SU-DHL-6 (cell line): Measurements from ENCODE around the gene CABLES2.

Source experiments
- H2AFZ ChIP-seq: fragments of 200-600 bp; sonication (generic); 2 replicates; pipeline ENCODE4 v1.6.1; 2014; ENCODE audit warnings: low read depth, mild to moderate bottlenecking, moderate library complexity, mixed read lengths, antibody characterized with exemption, low read length; ENCODE audit not compliant: severe bottlenecking
- H3F3A ChIP-seq: fragments of 200-600 bp; shearing (Covaris generic); 2 replicates; pipeline ENCODE4 v1.6.0; 2016; ENCODE audit warnings: antibody characterized with exemption, mild to moderate bottlenecking; ENCODE audit not compliant: insufficient read depth
- H3K27ac ChIP-seq: fragments of 200-600 bp; sonication (generic); 2 replicates; pipeline ENCODE4 v1.5.1; 2016; ENCODE audit warnings: low read depth, mild to moderate bottlenecking, low read length, moderate library complexity, mixed read lengths
- H3K27me3 ChIP-seq: fragments of 200-600 bp; sonication (generic), shearing (Covaris generic); 2 replicates; pipeline ENCODE4 v1.6.0; 2014; ENCODE audit warnings: mild to moderate bottlenecking, low read length
- H3K36me3 ChIP-seq: fragments of 200-600 bp; sonication (generic); 2 replicates; pipeline ENCODE4 v1.6.1; 2014; ENCODE audit warnings: mild to moderate bottlenecking, low read length, mixed read lengths
- H3K4me2 ChIP-seq: fragments of 300-600, 200-600 bp; shearing (Covaris generic), sonication (generic); 2 replicates; pipeline ENCODE4 v1.6.0; 2014; ENCODE audit warnings: low read length, low read depth, mild to moderate bottlenecking; ENCODE audit not compliant: poor library complexity, severe bottlenecking
- H3K4me3 ChIP-seq: fragments of 200-600 bp; sonication (generic); 2 replicates; pipeline ENCODE4 v1.5.1; 2014; ENCODE audit warnings: antibody characterized with exemption, low read length, mild to moderate bottlenecking, mixed read lengths; ENCODE audit not compliant: insufficient read depth, poor library complexity, severe bottlenecking
- H3K79me2 ChIP-seq: fragments of 200-600 bp; sonication (generic); 2 replicates; pipeline ENCODE4 v1.6.1; 2014; ENCODE audit warnings: mild to moderate bottlenecking, low read length, moderate library complexity; ENCODE audit not compliant: insufficient read depth
- H3K9ac ChIP-seq: fragments of 200-600 bp; sonication (generic); 2 replicates; pipeline ENCODE4 v1.7.0; 2014; ENCODE audit warnings: mild to moderate bottlenecking, low read length
- H3K9me2 ChIP-seq: fragments of 200-600 bp; sonication (generic); replicated peaks from 2 replicates; pipeline ENCODE4 v1.6.1; 2014; ENCODE audit warnings: low read length; ENCODE audit not compliant: insufficient read depth
- H3K9me3 ChIP-seq: fragments of 200-600 bp; sonication (generic); 2 replicates; pipeline ENCODE4 v1.6.1; 2014; ENCODE audit warnings: low read length, mixed read lengths; ENCODE audit not compliant: insufficient read depth
- H4K20me1 ChIP-seq: fragments of 200-600 bp; sonication (generic); 2 replicates; pipeline ENCODE4 v1.6.1; 2014; ENCODE audit warnings: low read depth, mild to moderate bottlenecking, antibody characterized with exemption, low read length, moderate library complexity, mixed read lengths
- EZH2phosphoT487 ChIP-seq: fragments of 200-600 bp; sonication (generic), shearing (Covaris generic); conservative IDR thresholded peaks from 2 replicates; pipeline ENCODE4 v1.6.1; 2018; ENCODE audit warnings: mild to moderate bottlenecking, antibody characterized with exemption, low read length, moderate library complexity, mixed read lengths
- TF ChIP-seq, protein P1 (sequence below): fragments of 200-600 bp; sonication (generic); IDR thresholded peaks from one replicate; pipeline ENCODE4 v1.5.1; 2017; ENCODE audit warnings: antibody characterized with exemption, mild to moderate bottlenecking, low read length, moderate library complexity; ENCODE audit not compliant: insufficient read depth, poor library complexity, severe bottlenecking

The CABLES2 gene

GRCh38 chr20:62445553-62446340 is 38.7 kb upstream of the CABLES2 start:
- no peak for TF ChIP-seq EZH2phosphoT487
- TF ChIP-seq, protein P1, sequence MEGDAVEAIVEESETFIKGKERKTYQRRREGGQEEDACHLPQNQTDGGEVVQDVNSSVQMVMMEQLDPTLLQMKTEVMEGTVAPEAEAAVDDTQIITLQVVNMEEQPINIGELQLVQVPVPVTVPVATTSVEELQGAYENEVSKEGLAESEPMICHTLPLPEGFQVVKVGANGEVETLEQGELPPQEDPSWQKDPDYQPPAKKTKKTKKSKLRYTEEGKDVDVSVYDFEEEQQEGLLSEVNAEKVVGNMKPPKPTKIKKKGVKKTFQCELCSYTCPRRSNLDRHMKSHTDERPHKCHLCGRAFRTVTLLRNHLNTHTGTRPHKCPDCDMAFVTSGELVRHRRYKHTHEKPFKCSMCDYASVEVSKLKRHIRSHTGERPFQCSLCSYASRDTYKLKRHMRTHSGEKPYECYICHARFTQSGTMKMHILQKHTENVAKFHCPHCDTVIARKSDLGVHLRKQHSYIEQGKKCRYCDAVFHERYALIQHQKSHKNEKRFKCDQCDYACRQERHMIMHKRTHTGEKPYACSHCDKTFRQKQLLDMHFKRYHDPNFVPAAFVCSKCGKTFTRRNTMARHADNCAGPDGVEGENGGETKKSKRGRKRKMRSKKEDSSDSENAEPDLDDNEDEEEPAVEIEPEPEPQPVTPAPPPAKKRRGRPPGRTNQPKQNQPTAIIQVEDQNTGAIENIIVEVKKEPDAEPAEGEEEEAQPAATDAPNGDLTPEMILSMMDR = no peak
- H3K79me2 ChIP-seq = no peaks in the 10 kb centered on the region
- no peak overlapping the region for H3K4me2 ChIP-seq
- H3K9ac ChIP-seq = no peak overlapping the region
- H3F3A ChIP-seq = no peaks in the 10 kb centered on the region
- no peaks in the 10 kb centered on the region for H3K9me3 ChIP-seq
- no peaks in the 10 kb centered on the region for H3K36me3 ChIP-seq
- H3K27me3 ChIP-seq = no peaks in the 10 kb centered on the region
- no peaks in the 10 kb centered on the region for H4K20me1 ChIP-seq
- H3K27ac ChIP-seq = no peak overlapping the region
- H2AFZ ChIP-seq = no peak overlapping the region
- no peak overlapping the region for H3K4me3 ChIP-seq
- H3K9me2 ChIP-seq = no peaks in the 10 kb centered on the region

DNA sequence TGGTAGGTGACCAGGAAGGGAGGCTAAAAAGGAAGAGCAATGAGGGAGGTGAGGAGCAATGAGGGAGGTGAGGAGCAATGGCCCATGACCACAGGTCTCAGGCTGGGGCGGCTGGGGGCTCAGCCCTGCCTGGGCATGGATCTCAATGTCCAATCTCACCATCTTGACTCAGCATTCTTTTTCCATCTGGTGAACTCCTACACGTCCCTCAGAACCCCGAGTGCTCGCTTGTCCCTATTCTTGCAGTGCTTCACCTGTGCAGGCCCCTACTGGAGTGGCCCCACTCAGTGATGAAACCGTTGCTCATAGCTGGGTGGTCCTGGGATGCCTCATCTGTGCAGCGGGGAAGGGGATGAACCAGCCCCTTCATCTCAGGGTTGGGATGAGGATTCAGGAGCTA is 37.2 kb upstream of the CABLES2 start:
- no peak overlapping the region for H3K4me2 ChIP-seq
- H3K79me2 ChIP-seq = no peaks in the 10 kb centered on the region
- H3K4me3 ChIP-seq = no peak overlapping the region
- no peaks in the 10 kb centered on the region for H3K36me3 ChIP-seq
- no peak overlapping the region for H2AFZ ChIP-seq
- no peak overlapping the region for H3K9ac ChIP-seq
- H3F3A ChIP-seq = no peaks in the 10 kb centered on the region
- no peak overlapping the region for H3K27ac ChIP-seq
- no peaks in the 10 kb centered on the region for H3K9me2 ChIP-seq
- H3K9me3 ChIP-seq = no peaks in the 10 kb centered on the region
- H4K20me1 ChIP-seq = no peaks in the 10 kb centered on the region
- TF ChIP-seq, protein P1 = no peak
- TF ChIP-seq EZH2phosphoT487 = no peak
- no peaks in the 10 kb centered on the region for H3K27me3 ChIP-seq

DNA sequence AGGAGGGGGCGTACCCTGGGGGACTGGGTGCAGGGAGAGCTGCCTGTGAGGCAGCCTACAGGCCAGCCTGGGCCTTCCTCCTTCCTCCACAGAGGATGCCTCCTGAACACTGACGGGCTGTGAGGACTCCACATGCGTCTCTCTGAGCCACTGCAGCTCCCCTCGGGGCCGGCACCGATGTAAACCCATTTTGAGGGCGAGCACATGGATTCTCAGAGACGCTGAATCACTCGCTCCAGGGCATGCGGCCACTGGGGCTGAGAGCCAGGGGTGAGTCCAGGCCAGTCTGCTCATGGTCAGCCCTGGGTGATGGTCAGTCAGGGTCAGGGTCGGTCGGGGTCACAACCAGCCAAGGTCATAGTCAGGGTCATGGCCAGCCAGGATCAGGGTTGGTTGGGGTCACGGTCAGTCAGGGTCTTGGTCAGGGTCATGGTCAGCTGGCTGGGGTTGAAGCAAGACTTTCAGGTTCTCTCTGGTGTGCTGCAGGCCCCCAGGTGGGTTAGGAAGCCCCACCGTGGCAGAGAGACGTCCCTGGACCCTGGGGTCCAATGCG is 35.0 kb upstream of the CABLES2 start:
- Histone ChIP-seq H3K9me2 (no peaks in the 10 kb centered on the region), H3K27me3 (no peaks in the 10 kb centered on the region), H3K36me3 (no peaks in the 10 kb centered on the region), H3K79me2 (no peaks in the 10 kb centered on the region), H4K20me1 (no peaks in the 10 kb centered on the region), H3K4me3 (no peak overlapping the region), H3K27ac (no peak overlapping the region), H2AFZ (no peak overlapping the region), H3K9ac (no peak overlapping the region), H3K4me2 (no peak overlapping the region), H3F3A (no peaks in the 10 kb centered on the region), H3K9me3 (no peaks in the 10 kb centered on the region)
- no peak for TF ChIP-seq EZH2phosphoT487
- TF ChIP-seq, protein P1 = no peak
